NB4 (cell line): Measurements from ENCODE around the gene HOXD4.
A peak's percentile ranks its signal among the peaks of the same experiment; 100 is the strongest.

Source experiments
- DNase-seq: peaks from one replicate; pipeline ENCODE4 v3.0.0; 2010; ENCODE audit warnings: low read depth
- H3K4me3 ChIP-seq: one replicate; pipeline ENCODE4 v1.5.1; 2011; ENCODE audit warnings: mild to moderate bottlenecking, low read depth, low read length, moderate library complexity
- MYC ChIP-seq: IDR thresholded peaks from 2 replicates; pipeline ENCODE4 v1.6.1; 2011; ENCODE audit warnings: low read depth, low read length
- POLR2A ChIP-seq: IDR thresholded peaks from 2 replicates; pipeline ENCODE4 v1.6.1; 2011; ENCODE audit warnings: mild to moderate bottlenecking; ENCODE audit not compliant: insufficient read length; ENCODE audit errors: extremely low read depth
- TF ChIP-seq, protein P1 (sequence below): IDR thresholded peaks from one replicate; pipeline ENCODE4 v1.5.1; 2012; ENCODE audit warnings: low read depth, low read length
- TF ChIP-seq, protein P2 (sequence below): IDR thresholded peaks from 2 replicates; pipeline ENCODE4 v1.6.1; 2011; ENCODE audit warnings: low read depth, low read length

The HOXD4 gene

DNA sequence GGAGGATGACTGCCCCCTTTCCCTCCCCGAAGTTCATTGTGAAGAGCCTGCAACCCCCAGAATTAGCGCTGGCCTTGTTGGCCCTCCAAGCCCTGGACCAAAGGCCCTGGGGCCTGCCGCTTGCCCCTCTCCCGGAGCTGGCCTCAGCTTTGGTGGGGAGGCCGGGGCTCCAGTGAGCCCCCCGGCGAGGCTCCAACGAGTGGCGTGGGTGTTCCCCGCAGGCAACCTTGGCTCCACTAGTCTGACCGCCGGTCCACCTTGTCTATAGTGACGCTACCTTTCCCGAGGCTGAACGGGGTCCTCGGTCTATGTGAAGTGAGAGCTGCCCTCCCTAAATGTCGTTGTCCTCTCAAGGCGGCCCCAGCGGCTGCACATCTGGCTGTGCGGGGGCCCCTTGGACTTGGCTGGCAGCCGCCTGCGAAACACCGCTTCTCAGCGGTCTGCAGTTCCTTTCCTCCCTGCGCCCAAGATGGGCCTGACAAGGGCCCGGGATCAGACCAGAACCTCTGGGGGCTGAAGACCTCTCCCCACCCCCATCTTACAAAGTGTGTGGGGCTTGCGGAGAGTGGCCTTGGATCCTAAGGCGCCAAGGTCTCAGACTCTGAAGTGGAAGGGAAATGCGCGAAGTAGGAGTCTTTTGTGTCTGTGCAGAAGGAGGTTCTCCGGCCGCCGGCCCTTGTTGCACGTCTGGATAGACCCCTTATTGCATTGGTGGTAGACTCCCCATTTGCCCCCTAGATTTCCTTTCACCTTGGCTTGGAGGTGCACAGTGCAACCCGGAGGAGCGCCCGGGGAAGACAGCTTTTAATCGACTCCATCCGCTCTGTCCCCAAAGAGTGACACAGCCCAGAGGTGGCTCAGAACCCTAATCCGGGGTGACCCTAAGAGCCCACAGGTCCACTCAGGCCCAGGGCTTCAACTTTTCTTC lies 38.7 kb upstream of the HOXD4 start:
- TF ChIP-seq POLR2A (no peak), MYC (no peak)
- TF ChIP-seq, protein P1, sequence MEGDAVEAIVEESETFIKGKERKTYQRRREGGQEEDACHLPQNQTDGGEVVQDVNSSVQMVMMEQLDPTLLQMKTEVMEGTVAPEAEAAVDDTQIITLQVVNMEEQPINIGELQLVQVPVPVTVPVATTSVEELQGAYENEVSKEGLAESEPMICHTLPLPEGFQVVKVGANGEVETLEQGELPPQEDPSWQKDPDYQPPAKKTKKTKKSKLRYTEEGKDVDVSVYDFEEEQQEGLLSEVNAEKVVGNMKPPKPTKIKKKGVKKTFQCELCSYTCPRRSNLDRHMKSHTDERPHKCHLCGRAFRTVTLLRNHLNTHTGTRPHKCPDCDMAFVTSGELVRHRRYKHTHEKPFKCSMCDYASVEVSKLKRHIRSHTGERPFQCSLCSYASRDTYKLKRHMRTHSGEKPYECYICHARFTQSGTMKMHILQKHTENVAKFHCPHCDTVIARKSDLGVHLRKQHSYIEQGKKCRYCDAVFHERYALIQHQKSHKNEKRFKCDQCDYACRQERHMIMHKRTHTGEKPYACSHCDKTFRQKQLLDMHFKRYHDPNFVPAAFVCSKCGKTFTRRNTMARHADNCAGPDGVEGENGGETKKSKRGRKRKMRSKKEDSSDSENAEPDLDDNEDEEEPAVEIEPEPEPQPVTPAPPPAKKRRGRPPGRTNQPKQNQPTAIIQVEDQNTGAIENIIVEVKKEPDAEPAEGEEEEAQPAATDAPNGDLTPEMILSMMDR, result no peak
- TF ChIP-seq, protein P2, sequence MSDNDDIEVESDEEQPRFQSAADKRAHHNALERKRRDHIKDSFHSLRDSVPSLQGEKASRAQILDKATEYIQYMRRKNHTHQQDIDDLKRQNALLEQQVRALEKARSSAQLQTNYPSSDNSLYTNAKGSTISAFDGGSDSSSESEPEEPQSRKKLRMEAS, result no peak
- H3K4me3 ChIP-seq, result no peak overlapping the region
- no peak for DNase-seq

DNA sequence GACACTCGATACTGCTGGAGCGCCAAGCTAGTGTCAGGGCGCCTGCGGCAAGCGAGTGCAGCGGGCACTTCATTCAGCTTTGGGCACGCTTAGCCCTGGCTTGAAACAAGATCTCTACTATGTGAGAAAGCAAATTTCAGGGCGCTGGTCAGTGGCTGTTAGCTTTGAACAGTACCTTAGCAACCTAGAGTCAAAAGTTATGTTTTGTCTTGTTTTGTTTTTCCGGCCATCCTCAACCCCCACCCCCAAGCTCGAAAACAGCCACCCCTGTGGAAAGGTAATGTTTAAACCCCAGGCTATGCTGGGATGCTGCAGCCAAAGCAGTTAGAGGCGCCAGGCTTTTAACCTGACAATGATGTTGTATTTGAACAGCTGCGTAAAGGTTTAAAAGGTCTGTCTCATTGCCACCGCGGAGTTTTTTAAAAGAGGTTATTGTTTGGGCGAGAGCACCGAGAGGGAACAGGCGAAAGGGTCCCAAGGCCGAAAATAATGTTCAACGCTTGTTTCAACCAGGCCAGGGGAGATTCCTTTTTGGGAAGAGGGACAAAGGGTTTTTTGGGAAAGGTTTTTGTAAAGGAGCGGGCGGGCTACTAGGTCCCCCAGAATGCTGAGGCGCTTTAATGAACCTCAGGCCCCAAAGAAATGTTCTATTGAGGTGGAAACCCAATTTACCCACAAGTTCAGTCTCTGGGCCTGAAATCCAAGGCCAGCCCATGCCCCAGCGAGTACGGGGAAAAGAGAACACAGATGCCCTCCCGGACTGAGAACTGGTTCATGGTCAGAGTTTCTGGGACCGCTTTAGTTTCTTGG lies 37.0 kb upstream of the HOXD4 start:
- DNase-seq, result no peak
- TF ChIP-seq POLR2A, result no peak
- no peak for TF ChIP-seq MYC
- TF ChIP-seq, protein P1, result no peak
- TF ChIP-seq, protein P2, result no peak
- no peak overlapping the region for H3K4me3 ChIP-seq

GRCh38 chr2:176114930-176115625 lies 36.3 kb upstream of the HOXD4 start:
- no peak overlapping the region for H3K4me3 ChIP-seq
- peak; percentile 86 for DNase-seq
- TF ChIP-seq POLR2A (no peak), MYC (no peak)
- TF ChIP-seq, protein P2, result no peak
- TF ChIP-seq, protein P1, result no peak

- TF ChIP-seq, protein P2, result no peak
- TF ChIP-seq POLR2A (no peak), MYC (no peak)
- TF ChIP-seq, protein P1, result no peak
- no peak within 1 kb of the TSS for H3K4me3 ChIP-seq
- no peak for DNase-seq
These were observed 35.2 kb upstream of the HOXD4 start, which contains the start of gene HOXD10 for GRCh38 chr2:176115883-176116813. TSS of gene HOXD10 (plus strand) at chr2:176116778. CDS start at chr2:176116834, 56 bp downstream.
